Central memory CD4-positive, alpha-beta T cell (primary cell): Measurements from ENCODE around the gene C6orf62.
"Not testable (repeated sequence)": the region's sequence is repeated elsewhere in the genome, so short reads cannot be mapped to it uniquely, and the experiment has no call there.

Experiments
- DNase-seq: peaks from one replicate; pipeline ENCODE4 v3.0.0; 2022

Gene C6orf62

GRCh38 chr6:24696097-24696496, 22.9 kb downstream of the C6orf62 start:
- no peak for DNase-seq

- peak; percentile 44 for DNase-seq
Measured at GRCh38 chr6:24695635-24696034, 23.3 kb downstream of the C6orf62 start.

DNA sequence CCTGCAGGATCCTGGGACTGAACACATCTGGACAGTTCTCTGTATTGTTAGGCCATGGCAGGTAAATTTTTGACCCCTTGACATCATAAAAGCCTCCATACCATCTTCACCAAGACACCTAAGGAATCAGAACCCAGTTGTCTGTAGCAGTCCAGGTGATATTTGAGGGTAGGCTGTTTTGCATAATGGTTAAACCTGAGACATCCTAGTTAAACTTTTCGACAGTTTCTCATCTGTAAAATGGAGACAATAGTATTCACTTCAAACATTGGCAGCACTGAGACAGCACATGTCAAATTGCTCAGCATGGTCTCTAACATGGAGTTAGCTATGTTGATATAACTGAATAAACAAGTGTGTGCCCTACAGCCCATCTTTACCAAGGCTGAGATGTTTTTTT, 24.8 kb downstream of the C6orf62 start:
- DNase-seq, result no peak

DNA sequence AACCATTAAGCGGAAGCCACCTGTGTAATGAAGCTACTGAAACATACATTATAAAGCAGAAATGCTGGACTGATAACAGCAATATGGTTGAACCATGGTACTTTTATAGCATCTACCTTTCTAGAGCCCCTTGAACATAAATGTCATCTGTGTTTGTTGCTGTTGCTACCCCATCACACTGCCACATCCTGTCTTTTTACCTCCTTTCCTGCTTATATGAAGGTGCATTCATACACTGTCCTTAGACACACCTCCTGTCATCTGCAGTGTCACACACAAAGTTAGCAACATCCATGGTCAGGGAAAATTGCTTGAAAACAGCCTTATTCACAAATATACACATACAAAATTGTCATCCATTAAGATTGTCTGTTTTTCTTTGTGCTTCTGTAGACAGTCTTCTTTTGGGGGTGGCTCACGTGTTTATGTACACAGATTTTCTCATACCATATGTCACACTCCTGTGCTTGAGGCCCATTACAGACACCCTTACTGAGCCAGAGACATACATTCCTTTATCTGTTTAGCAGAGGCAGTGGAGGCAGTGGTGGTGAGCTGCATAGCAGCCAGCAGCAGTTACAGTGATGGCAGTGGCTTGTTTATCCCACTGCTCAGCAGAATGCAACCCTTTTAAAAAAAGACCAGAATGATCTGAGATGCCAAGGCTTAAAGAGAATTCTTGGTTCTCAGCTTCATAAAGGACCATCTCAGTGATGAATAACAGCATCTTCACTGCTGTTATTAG, 25.9 kb downstream of the C6orf62 start:
- no peak for DNase-seq

DNA sequence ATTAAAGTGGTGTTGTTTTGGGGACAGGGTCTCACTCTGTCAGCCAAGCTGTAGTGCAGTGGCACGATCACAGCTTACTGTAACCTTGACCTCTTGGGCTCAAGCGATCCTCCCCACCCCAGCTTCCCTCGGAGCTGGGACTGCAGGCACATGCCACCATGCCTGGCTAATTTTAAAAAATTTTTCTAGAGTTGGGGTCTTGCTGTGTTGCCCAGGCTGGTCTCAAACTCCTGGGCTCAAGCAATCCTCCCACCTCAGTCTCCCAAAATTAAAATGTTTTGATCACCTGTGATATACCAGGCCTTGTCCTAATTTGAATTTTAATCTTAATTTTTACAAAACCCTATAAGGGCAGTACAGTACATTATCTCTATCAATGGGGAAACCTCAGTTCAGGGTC, 26.5 kb downstream of the C6orf62 start:
- DNase-seq, result no peak

GRCh38 chr6:24692003-24692402, 27.0 kb downstream of the C6orf62 start:
- no peak for DNase-seq

- no peak for DNase-seq
Measured at GRCh38 chr6:24691550-24691949, 27.4 kb downstream of the C6orf62 start.

GRCh38 chr6:24690593-24690992, 28.4 kb downstream of the C6orf62 start:
- no peak for DNase-seq

DNA sequence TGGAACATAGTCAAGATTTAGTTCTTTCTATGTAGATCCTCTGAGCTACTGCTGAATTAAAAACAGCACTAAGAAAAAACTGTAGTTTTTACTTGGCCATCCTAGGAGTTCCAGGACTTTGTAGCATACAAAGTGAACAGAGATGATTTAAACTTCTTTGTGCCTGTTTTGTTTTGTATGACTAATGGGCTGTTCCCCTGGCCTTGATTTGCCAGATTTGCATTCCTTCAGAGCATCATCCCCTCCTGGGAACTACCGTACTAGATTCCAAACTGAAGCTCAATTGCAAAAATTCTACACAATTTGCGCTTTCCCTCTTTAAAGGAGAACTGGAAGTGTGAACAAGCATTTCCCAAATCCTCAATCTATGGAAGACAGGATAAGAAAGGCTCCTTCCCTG, 29.0 kb downstream of the C6orf62 start:
- DNase-seq, result no peak

DNA sequence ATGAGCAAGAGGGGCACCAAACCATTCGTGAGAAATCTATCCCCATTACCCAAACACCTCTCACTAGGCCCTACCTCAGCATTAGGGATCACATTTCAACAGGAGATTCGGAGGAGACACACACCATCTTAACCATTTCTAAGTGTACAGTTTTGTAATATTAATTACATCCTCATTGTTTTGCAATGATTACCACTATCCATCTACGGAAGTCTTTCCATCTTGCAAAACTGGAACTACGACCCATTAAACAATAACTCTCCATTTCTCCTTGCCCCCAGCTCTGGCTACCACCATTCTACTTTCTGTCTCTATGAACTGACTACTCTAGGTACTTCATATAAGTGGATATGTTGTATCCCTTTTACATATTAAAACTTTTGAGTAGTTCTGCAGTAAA, 32.0 kb downstream of the C6orf62 start:
- no peak for DNase-seq

DNA sequence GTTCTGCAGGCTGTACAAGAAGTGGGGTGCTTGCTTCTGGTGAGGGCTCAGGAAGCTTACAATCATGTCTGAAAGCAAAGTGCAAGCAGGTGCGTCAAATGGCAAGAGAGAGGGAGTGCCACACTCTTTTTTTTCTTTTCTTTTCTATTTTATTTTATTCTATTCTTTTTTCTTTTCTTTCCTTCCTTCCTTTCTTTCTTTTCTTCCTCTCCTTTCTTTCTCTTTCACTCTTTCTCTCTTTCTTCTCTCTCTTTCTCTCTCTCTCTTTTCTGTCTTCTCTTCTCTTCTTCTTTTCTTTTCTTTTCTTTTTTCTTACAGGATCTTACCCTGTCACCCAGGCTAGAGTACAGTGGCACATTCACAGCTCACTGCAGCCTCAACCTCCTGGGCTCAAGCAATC, 32.5 kb downstream of the C6orf62 start:
- DNase-seq, result no peak

DNA sequence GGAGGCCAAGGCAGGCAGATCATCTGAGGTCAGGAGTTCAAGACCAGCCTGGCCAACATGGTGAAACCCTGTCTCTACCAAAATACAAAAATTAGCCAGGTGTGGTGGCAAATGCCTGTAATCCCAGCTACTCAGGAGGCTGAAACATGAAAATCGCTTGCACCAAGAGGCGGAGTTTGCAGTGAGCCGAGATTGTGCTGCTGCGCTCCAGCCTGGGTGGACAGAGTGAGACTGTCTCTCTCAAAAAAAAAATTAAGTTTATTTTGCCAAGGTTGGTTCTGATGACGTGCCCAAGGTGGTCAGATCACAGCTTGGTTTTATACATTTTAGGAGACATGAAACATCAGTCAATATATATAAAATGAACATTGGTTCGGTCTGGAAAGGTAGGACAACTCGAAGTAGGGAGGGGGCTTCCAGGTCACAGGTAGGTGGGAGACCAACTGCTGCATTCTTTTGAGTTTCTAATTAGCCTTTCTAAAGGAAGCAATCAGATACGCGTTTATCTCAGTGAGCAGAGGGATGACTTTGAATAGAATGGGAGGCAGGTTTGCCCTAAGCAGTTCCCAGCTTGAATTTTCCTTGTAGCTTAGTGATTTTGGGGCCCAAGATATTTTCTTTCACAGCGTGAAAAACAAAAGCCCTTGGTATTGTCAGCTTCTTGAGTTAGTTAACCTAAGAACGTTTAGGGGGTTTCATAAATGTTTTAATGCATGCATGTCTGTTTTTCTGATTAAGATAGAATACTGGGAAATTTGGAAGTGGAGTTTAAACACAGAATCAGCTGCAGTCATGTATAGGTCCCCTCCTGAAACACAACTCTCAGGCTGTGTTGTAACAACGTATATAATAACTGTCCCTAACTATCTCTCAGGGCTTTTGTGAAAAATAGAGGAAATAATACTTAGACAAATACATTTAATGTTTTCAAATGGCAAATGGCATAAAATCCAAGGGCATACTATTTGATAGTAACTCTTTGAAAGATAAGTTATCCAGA, 35.4 kb downstream of the C6orf62 start:
- DNase-seq, result no peak

DNA sequence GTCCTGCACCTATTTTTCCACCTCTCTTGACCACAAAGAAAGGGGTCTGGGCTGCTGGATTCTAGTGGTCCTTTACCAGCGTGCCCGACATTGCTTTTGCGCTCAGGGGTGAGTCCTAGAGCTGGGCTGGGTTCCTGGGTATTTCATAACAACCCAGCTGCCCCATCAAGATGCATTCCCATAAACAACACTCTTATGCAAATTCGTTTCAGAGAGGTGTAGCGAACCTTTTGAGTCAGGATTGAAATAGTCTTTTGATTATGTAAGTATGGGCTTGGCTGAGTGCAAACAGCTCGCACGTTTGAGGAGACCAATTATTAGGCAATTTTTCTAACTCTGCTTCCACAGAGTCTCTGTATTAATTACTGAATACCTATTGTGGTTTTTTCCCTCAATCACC, 38.4 kb downstream of the C6orf62 start:
- DNase-seq, result no peak

DNA sequence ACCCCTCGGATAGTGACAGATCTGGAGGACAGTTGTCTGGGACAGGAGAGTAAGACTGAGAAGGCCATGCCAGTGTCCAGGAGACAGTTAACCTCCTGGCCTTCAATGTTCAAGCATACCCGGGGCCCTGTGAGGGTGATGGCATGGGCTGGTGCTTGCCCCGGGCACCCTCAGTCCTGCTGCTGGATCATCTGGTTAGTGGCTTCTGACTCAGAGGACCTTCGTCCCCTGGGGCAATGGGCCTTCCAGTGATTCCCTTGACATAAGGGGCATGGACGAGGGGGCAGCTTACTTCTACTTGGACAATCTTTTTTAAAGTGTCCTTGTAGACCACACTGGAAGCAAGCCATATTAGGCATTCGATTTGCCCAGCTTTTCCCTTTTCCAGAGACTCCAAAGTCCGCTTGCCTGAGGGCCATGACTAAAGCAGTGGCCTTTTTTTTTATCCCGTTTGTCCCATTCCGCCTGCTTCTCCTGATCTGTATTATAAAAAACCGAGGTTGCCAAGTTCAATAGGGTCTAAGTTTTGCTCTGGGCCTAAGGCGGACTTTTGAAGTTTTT, 40.1 kb downstream of the C6orf62 start:
- DNase-seq, result not testable (repeated sequence)

- DNase-seq, result no peak
Measured at GRCh38 chr6:24673625-24674024, 45.3 kb downstream of the C6orf62 start.

DNA sequence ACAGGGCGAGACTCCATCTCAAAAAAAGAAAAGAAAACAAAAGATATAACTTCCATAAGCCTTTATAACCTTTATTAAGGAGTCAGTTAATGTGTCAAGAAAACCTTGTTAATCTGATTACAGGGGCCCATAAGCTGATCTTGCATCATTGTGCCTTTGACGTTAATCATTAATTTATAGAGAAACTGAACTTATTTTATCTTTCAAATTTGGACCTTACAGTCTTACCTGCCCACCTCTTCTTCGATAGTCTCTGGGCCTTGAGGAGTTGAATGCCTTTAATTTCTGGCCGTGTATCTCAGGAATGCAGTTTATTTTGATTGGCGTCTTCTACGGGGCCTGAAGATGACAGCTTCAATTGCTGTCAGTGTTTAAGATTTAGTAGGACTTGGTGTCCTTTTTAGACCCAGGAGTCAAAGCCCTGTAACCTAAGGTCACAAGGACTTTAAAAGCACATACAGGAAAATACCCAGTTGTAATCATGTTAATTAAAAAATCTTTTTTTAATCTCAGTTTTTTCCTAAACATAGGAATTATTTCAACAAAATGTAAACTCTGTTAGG, 46.3 kb downstream of the C6orf62 start:
- DNase-seq, result no peak

GRCh38 chr6:24671077-24671476, 47.9 kb downstream of the C6orf62 start:
- not testable (repeated sequence) for DNase-seq

DNA sequence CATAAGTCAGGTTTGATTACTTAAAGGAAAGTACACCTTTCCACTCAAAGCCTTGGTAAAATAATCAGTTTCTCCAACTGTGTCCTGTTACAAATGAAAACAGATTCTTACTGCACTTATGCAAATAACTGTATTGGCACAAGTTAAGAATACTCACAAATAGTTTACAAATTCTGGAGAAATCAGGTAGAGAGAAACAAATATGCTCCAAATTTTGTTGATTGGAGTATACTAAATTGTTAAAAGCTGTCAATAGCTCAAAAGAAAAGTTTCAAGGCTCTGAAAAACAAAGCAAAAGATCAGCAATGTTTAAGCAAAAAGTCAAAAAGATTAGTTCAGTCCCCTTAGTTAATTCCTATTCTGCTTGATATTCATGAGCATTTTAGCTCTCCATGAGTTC, 48.5 kb downstream of the C6orf62 start:
- not testable (repeated sequence) for DNase-seq

- no peak for DNase-seq
Measured at GRCh38 chr6:24668997-24669361, 50.0 kb downstream of the C6orf62 start.

DNA sequence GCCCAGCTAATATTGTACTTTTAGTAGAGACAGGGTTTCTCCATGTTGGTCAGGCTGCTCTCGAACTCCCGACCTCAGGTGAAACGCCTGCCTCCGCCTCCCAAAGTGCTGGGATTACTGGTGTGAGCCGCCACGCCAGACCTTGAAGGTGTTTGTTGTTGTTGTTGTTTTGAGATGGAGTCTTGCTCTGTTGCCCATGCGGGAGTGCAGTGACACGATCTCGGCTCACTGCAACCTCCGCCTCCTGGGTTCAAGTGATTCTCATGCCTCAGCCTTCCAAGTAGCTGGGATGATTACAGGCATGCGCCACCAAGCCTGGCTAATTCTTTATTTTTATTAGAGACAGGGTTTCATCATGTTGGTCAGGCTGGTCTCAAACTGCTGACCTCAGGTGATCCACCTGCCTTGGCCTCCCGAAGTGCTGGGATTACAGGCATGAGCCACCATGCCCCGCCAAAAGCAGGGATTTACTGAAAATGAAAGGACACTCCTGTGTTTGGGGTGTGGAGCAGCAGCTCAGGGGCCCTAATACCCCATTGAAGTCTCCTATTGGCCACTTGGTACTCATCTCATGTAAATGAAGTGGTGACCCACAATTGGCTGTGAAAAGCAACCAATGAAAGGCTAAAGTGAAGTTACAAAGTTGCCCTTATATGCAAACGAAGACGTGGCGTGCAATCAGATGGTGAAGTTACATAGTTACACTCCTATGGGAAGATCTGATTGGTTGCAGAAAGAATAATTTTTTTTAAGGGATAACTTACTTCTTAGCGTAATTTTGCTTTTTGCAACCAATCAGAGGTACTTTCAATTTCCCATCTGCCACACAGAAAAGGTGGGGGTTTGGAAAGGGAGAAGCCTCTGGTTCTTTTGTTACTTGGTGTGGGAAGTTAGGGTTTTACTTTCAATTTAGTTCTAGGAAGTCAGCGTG, 50.6 kb downstream of the C6orf62 start:
- DNase-seq, result not testable (repeated sequence)

DNA sequence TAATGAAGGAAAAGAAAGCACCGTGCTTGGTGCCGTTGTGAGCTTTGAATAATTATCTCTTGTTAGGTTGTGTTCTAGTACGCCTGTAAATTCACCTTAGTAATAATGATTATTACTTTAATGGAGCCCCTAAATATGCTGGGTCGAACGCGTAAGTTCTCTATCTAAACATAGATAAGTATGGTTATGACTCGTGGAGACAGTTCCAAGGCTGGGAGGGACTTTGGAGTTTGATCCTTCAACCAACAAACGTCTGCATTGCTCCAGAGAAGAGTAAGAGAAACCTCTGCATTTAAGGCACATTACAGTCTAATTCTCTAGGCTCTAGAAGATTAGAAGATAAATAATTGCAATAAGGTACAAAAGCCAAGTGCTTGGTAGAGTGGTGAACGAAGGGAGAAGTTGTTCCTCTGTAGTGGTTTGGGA, 51.6 kb downstream of the C6orf62 start:
- no peak for DNase-seq
